Inferior parietal cortex (tissue), 1 donor: ENCODE measurements around the gene PLPP1.

Experiments
- DNase-seq: peaks from one replicate; pipeline ENCODE4 v3.0.0-alpha.2; 2016; ENCODE audit errors: extremely low spot score

The PLPP1 gene

GRCh38 chr5:55450050-55450765 is 84.6 kb downstream of the PLPP1 start:
- no peak for DNase-seq

GRCh38 chr5:55446640-55447351 is 88.0 kb downstream of the PLPP1 start:
- DNase-seq: no peak

GRCh38 chr5:55445791-55446190 is 89.0 kb downstream of the PLPP1 start:
- DNase-seq: no peak

GRCh38 chr5:55441954-55442353 is 92.8 kb downstream of the PLPP1 start:
- DNase-seq: no peak

- no peak for DNase-seq
Observed at GRCh38 chr5:55441107-55441771, 93.5 kb downstream of the PLPP1 start.

GRCh38 chr5:55440188-55440646 is 94.5 kb downstream of the PLPP1 start:
- no peak for DNase-seq

- no peak for DNase-seq
Observed at GRCh38 chr5:55438998-55439397, 95.8 kb downstream of the PLPP1 start.

GRCh38 chr5:55437859-55438206 is 96.9 kb downstream of the PLPP1 start:
- no peak for DNase-seq

- DNase-seq: no peak
Observed at GRCh38 chr5:55437452-55437851, 97.3 kb downstream of the PLPP1 start.

- no peak for DNase-seq
Observed at GRCh38 chr5:55432549-55432948, 102.2 kb downstream of the PLPP1 start.

- no peak for DNase-seq
Observed at GRCh38 chr5:55429613-55430253, 105.0 kb downstream of the PLPP1 start.

GRCh38 chr5:55429221-55429612 is 105.5 kb downstream of the PLPP1 start:
- DNase-seq: no peak

- peak; percentile 82 for DNase-seq
Observed at GRCh38 chr5:55427157-55427556, 107.6 kb downstream of the PLPP1 start.

- no peak for DNase-seq
Observed at GRCh38 chr5:55426455-55426854, 108.3 kb downstream of the PLPP1 start.

- no peak for DNase-seq
Observed at GRCh38 chr5:55421074-55421529, 113.7 kb downstream of the PLPP1 start.

- no peak for DNase-seq
Observed at GRCh38 chr5:55418994-55419968, 115.5 kb downstream of the PLPP1 start.

GRCh38 chr5:55416306-55416705 is 118.5 kb downstream of the PLPP1 start:
- no peak for DNase-seq

GRCh38 chr5:55415071-55415470 is 119.7 kb downstream of the PLPP1 start:
- DNase-seq: no peak

- no peak for DNase-seq
Observed at GRCh38 chr5:55413644-55414043, 121.1 kb downstream of the PLPP1 start.

- DNase-seq: no peak
Observed at GRCh38 chr5:55411876-55412275, 122.9 kb downstream of the PLPP1 start.

- DNase-seq: no peak
Observed at GRCh38 chr5:55410845-55411244, 123.9 kb downstream of the PLPP1 start.
